PFSK-1 (cell line): Measurements from ENCODE around the gene MYO9A.

Experiments used
- FOXP2 ChIP-seq: optimal IDR thresholded peaks from 2 replicates; pipeline ENCODE3; 2011; ENCODE audit warnings: borderline replicate concordance, control low read depth, inconsistent platforms; ENCODE audit not compliant: insufficient read depth; ENCODE audit errors: extremely low read length, extremely low read depth
- POLR2AphosphoS5 ChIP-seq: IDR thresholded peaks from 2 replicates; pipeline ENCODE4 v1.6.1; 2012; ENCODE audit warnings: low read depth, mild to moderate bottlenecking, control low read depth, low read length, moderate library complexity
- REST ChIP-seq, 2 experiments: IDR thresholded peaks; 2 replicates each; pipeline versions ENCODE4 v1.6.1 to v1.8.0; 2011 to 2012; ENCODE audit warnings: low read depth in 2 of 2, low read length in 2 of 2, control low read depth in 1 of 2, inconsistent platforms in 1 of 2, mild to moderate bottlenecking in 1 of 2, moderate library complexity in 1 of 2; ENCODE audit not compliant: insufficient read depth in 1 of 2
- SIN3A ChIP-seq: IDR thresholded peaks from 2 replicates; pipeline ENCODE4 v1.6.1; 2012; ENCODE audit warnings: mild to moderate bottlenecking, low read length, moderate library complexity, borderline replicate concordance; ENCODE audit not compliant: insufficient read depth
- TAF1 ChIP-seq: IDR thresholded peaks from 2 replicates; pipeline ENCODE4 v1.6.1; 2012; ENCODE audit warnings: low read length, control low read depth, borderline replicate concordance; ENCODE audit not compliant: insufficient read depth

The MYO9A gene

GRCh38 chr15:72136170-72137051 is 18.5 kb upstream of the MYO9A start:
- TF ChIP-seq SIN3A (no peak), TAF1 (no peak), POLR2AphosphoS5 (no peak), FOXP2 (no peak), REST (IDR thresholded peaks at IDR 0.05; ENCODE audit: insufficient read depth in 1 of 2, low read depth in 2 of 2, low read length in 2 of 2) (no peak)

- TF ChIP-seq SIN3A (no peak), FOXP2 (no peak), REST (IDR thresholded peaks at IDR 0.05; ENCODE audit: insufficient read depth in 1 of 2, low read depth in 2 of 2, low read length in 2 of 2) (no peak), TAF1 (no peak), POLR2AphosphoS5 (no peak)
Observed at GRCh38 chr15:72135719-72136118, 17.8 kb upstream of the MYO9A start.

- TF ChIP-seq REST (IDR thresholded peaks at IDR 0.05; ENCODE audit: insufficient read depth in 1 of 2, low read depth in 2 of 2, low read length in 2 of 2) (no peak), TAF1 (no peak), SIN3A (no peak), FOXP2 (no peak), POLR2AphosphoS5 (no peak)
Observed at GRCh38 chr15:72133211-72133610, 15.3 kb upstream of the MYO9A start.

DNA sequence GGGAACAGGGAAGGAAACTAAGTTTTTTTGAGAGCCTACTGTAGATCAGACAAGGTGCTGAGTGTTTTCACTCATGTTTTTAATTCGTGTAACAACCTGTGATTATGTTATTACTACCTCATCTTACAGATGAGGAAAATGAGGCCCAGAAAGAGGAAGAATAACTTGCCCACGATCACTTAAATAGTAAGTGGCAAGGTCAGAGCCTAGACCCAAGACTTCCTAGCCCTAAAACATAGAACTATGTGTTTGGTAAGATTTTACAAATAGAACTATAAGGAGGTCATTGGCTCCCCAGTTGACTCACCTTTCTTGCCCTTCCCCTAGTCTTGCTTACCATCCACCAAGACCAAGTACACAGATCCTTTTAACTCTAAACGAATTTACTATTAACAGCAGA is 14.0 kb upstream of the MYO9A start:
- TF ChIP-seq FOXP2 (no peak), TAF1 (no peak), SIN3A (no peak), POLR2AphosphoS5 (no peak), REST (IDR thresholded peaks at IDR 0.05; ENCODE audit: insufficient read depth in 1 of 2, low read depth in 2 of 2, low read length in 2 of 2) (no peak)

GRCh38 chr15:72130272-72130671 is 12.3 kb upstream of the MYO9A start:
- TF ChIP-seq SIN3A: no peak
- no peak for TF ChIP-seq TAF1
- TF ChIP-seq REST (IDR thresholded peaks at IDR 0.05; ENCODE audit: insufficient read depth in 1 of 2, low read depth in 2 of 2, low read length in 2 of 2): no peak
- TF ChIP-seq POLR2AphosphoS5: no peak
- TF ChIP-seq FOXP2: no peak
